Activated T-cell treated with anti-CD3 and anti-CD28 coated beads, Interleukin-2, amount 50 U/mL, for 72 hours (primary cell): ENCODE data around the gene PPTC7. TPM values are rescaled to one million over a fixed set of nuclear protein-coding genes. Genes with fewer than 3 reads are reported as not detected.
A peak's percentile ranks its signal among the peaks of the same experiment; 100 is the strongest.
"Not testable (repeated sequence)": the region's sequence is repeated elsewhere in the genome, so short reads cannot be mapped to it uniquely, and the experiment has no call there.

ENCODE experiments used
- ATAC-seq, 2 donors: fragments of 150-1000 bp; cut with Tn5 transposase; replicated peaks in 1 of 2; 2 replicates each; pipeline ENCODE4 v1.10.0; 2021; ENCODE audit warnings: moderate library complexity in 2 of 2, mild to moderate bottlenecking in 1 of 2
- DNase-seq, 2 donors: peaks; one replicate each; pipeline ENCODE4 v3.0.0; 2021 to 2022; ENCODE audit warnings: mixed read lengths in 1 of 2
- H3K27ac Mint-ChIP-seq: one replicate; pipeline ENCODE4 v1.8.0; 2022; ENCODE audit warnings: mild to moderate bottlenecking, moderate library complexity, mixed read lengths
- H3K27me3 Mint-ChIP-seq: one replicate; pipeline ENCODE4 v1.8.0; 2022; ENCODE audit warnings: low read depth, mixed read lengths
- H3K36me3 Mint-ChIP-seq, 2 donors: one replicate each; pipeline ENCODE4 v1.8.0; 2022; ENCODE audit warnings: mixed read lengths in 2 of 2, mild to moderate bottlenecking in 1 of 2; ENCODE audit not compliant: insufficient read depth in 2 of 2
- H3K4me1 Mint-ChIP-seq: one replicate; pipeline ENCODE4 v1.8.0; 2022; ENCODE audit warnings: low read depth, mixed read lengths
- H3K4me3 Mint-ChIP-seq, 2 donors: one replicate each; pipeline ENCODE4 v1.8.0; 2022; ENCODE audit warnings: mild to moderate bottlenecking in 2 of 2, mixed read lengths in 2 of 2, moderate library complexity in 2 of 2
- H3K9me3 Mint-ChIP-seq, 2 donors: one replicate each; pipeline ENCODE4 v1.8.0; 2022; ENCODE audit warnings: mixed read lengths in 2 of 2
- total RNA-seq, 2 donors: library from RNA; stranded (reverse); gene quantifications; one replicate each; pipeline ENCODE4 v1.2.3, GENCODE V29; 2022

PPTC7 gene
- total RNA-seq, 2 donors from 2014 or later = 42.6 to 42.9 TPM

DNA sequence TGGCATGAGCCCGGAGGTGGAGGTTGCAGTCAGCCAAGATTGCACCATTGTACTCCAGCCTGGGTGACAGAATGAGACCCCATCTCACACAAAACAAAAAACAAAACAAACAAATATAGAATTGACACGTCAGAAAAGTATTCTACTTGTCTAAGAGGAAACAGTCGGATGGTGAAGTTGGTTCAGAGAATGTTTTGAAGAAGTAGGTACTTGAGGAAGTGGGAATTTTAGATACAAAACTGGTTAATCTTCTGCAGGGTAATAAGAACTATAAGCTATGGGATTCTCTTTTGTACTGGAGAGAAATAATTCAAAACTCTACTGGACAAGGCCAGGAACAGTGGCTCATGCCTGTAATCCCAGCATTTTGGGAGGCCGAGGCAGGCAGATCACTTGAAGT lies 16.2 kb upstream of the PPTC7 start:
- no peak overlapping the region for H3K27ac Mint-ChIP-seq
- H3K36me3 Mint-ChIP-seq = no peaks in the 10 kb centered on the region

DNA sequence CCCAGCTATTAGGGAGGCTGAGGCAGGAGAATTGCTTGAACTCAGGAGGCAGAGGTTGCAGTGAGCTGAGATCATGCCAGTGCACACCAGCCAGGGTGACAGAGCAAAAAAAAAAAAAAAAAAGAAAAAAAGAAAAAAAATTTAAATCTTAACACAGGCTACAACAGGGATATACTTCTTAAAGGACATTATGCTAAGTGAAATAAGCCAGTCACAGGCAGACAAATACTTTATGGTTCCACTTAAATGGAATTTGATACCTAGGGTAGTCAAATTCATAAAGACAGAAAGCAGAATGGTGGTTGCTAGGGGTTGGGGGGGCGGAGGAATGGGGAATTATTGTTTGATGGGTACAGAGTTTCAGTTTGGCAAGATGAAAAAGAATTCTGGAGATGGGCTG lies 14.8 kb upstream of the PPTC7 start:
- Mint-ChIP-seq H3K4me3 (no peak overlapping the region), H3K27me3 (no peaks in the 10 kb centered on the region), H3K36me3 (no peaks in the 10 kb centered on the region)

More for the DNA sequence above, 16.2 kb upstream of the PPTC7 start:
- Mint-ChIP-seq H3K4me3 (no peak overlapping the region), H3K27me3 (no peaks in the 10 kb centered on the region), H3K4me1 (peaks cover 5% of the 10 kb centered on the region), H3K9me3 (no peaks in the 10 kb centered on the region)
- ATAC-seq (no peak), DNase-seq (no peak)

DNA sequence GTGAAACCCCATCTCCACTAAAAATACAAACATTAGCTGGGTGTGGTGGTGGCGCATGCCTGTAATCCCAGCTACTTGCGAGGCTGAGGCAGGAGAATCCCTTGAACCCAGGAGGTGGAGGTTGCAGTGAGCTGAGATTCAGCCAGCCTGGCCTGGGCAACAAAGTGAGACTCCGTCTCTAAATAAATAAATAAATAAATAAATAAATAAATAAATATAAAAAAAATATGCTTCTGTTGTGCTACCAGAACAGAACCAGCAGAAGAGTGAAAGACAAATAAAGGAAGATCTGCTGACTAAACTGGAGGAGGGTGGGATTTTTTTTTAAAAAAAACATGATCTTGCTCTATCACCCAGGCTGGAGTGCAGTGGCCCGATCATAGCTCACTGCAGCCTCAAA lies 9.8 kb upstream of the PPTC7 start:
- peaks cover 23% of the 10 kb centered on the region for H3K4me1 Mint-ChIP-seq
- not testable (repeated sequence) for H3K27me3 Mint-ChIP-seq, DNase-seq, ATAC-seq, H3K27ac Mint-ChIP-seq, H3K4me3 Mint-ChIP-seq, H3K36me3 Mint-ChIP-seq, H3K9me3 Mint-ChIP-seq

More for the DNA sequence above, 14.8 kb upstream of the PPTC7 start:
- DNase-seq (no peak), ATAC-seq (no peak)
- Mint-ChIP-seq H3K4me1 (peaks cover 5% of the 10 kb centered on the region), H3K27ac (no peak overlapping the region), H3K9me3 (no peaks in the 10 kb centered on the region)

DNA sequence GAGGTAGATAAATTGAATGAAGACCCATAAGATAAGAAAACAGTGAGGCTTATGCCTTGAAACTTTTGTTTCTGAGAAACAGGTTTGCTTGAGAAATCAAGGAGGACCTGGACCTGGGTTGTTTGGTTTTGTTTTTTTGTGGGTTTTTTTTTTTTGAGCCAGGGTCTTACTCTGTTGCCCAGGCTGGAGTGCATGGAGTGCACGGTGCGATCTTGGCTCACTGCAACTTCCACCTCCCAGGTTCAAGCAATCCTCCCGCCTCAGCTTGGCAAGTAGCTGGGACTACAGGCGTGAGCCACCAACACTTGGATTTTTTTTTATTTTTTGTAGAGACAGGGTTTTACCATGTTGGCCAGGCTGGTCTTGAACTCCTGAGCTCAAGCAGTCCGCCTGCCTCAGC lies 9.0 kb upstream of the PPTC7 start:
- ATAC-seq = no peak
- Mint-ChIP-seq H3K36me3 (no peaks in the 10 kb centered on the region), H3K27ac (no peak overlapping the region), H3K27me3 (no peaks in the 10 kb centered on the region), H3K9me3 (no peaks in the 10 kb centered on the region), H3K4me1 (peaks cover 23% of the 10 kb centered on the region), H3K4me3 (no peak overlapping the region)
- no peak for DNase-seq

DNA sequence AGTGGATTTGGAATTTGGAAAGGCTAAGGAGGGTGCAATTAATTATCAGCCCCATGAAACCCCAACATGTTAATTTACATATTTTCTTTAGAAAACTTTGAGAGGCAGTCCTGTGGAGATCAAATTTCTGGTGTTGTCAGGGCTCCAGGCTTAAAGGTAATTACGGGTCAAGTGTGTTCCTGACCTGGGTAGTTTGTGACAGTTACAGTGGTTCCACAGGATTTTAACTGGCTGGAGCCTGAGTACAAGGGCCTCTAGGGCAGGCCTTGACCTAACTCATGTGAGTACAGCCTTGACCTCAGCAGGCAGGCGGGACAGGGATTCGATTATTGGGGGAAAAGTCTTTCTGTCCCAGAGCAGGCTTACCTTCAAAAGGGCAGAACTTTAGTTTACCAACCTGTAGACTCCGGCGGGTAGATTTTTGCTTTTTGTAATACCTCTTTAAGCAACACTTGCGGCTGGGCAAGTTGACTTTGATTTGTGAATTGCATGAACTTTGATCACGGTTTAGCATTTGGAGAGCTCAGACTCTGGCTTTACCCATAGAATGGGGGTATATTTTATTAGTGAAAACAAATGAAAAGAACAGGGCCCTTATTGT lies 8.4 kb upstream of the PPTC7 start:
- Mint-ChIP-seq H3K36me3 (no peaks in the 10 kb centered on the region), H3K4me1 (peaks cover 26% of the 10 kb centered on the region), H3K27ac (peak overlapping the region; percentile 90), H3K4me3 (peak overlapping the region; percentile 57 to 71), H3K9me3 (no peaks in the 10 kb centered on the region), H3K27me3 (no peaks in the 10 kb centered on the region)
- no peak for DNase-seq
- ATAC-seq = no peak

DNA sequence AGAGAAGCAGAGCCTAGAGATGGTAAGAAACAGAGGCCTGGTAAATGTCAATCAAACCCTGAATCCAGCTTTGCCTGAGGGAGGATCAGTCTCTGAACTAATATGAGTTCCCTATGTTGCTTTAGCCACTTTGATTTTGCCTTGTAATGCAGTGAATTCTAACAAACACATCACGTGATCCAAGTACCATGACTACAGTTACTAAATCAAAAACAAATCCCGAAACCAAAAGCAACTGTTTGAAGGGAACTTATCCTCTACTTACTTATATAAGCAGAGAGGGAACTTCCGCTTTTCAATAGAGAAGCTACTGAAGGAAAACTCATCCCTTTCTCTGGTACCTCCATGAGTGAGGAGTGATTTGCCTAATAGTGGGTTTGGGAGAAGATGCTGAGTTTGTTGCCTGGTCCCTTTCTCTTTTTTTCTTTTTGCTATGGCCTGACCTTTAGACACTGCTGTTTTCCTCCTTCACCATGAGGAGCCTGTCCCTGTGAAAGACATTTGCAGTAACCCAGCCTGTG lies 7.7 kb upstream of the PPTC7 start:
- DNase-seq = no peak
- Mint-ChIP-seq H3K4me3 (peak overlapping the region; percentile 57 to 71), H3K27me3 (no peaks in the 10 kb centered on the region), H3K9me3 (no peaks in the 10 kb centered on the region), H3K27ac (peak overlapping the region; percentile 90), H3K4me1 (peaks cover 31% of the 10 kb centered on the region), H3K36me3 (no peaks in the 10 kb centered on the region)
- peak; percentile 92 to 93 for ATAC-seq

DNA sequence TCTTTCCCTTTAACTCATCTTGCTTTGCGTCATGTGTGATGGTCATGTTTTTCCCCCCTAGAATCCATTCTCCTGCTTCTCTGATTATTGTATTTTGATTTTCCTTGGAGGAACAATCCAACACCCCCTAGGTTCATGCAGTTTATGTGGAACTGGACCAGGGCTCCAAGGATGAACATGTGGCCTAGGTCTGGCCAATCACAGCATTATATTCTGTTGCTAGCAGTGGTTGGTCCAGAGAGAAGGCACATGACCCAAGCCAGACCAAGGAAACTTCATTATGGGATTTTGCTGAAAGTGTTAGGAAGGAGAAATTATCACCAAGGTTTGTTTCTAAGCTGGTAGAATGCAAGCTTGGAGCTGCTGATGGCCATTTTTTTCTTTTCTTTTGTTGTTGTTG lies 6.9 kb upstream of the PPTC7 start:
- H3K4me1 Mint-ChIP-seq = peaks cover 39% of the 10 kb centered on the region
- no peaks in the 10 kb centered on the region for H3K36me3 Mint-ChIP-seq
- no peaks in the 10 kb centered on the region for H3K9me3 Mint-ChIP-seq
- H3K27me3 Mint-ChIP-seq = no peaks in the 10 kb centered on the region
- peak overlapping the region; percentile 57 to 71 for H3K4me3 Mint-ChIP-seq
- H3K27ac Mint-ChIP-seq = peak overlapping the region; percentile 90
- no peak for DNase-seq
- ATAC-seq = no peak

DNA sequence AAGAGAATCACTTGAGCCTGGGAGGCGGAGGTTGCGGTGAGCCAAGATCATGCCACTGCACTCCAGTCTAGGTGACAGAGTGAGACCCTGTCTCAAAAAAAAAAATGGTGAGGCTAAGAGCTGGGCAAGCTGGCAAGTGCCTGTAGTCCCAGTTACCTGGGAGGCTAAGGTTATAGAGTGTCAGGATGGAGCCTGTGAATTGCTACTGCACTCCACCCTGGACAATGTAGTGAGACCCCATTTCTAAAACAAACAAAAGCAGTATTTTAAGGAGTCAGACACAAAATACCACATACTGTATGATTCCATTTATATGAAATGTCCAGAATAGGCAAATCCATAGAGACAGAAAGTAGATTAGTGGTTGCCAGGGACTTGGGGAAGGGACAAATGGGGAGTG lies 4.0 kb upstream of the PPTC7 start:
- H3K27me3 Mint-ChIP-seq, H3K4me3 Mint-ChIP-seq, H3K9me3 Mint-ChIP-seq, H3K36me3 Mint-ChIP-seq, DNase-seq, ATAC-seq, H3K27ac Mint-ChIP-seq: not testable (repeated sequence)
- H3K4me1 Mint-ChIP-seq = peaks cover 57% of the 10 kb centered on the region

DNA sequence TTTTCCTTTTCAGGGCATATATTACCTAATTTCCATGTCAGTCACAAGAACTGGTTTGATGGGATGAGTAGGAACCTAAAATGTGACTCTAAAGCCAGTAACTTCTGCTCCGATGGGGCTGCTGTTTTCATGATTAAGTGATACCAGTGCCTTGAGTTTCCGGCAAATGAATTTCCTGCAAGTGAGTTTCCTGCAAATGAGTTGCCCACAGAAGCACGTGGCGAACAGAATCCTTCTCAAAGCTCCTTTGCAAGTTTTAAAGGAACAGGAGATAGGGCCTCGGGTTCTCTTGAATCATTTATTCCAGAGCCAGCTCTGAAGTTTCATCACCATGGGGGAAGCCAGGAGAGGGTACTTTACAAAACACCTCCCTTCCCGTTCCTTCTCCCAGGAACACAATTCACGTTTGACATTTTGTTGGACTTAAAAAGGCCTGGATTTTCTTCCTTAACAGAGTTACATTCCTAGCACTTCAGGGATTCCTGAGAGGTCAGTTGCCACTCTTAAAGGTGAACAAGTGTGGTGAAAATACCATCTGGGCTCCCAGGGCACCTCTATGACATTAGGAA lies 2.2 kb upstream of the PPTC7 start:
- ATAC-seq (no peak), DNase-seq (peak; percentile 39 to 45)
- H3K36me3 Mint-ChIP-seq = peaks cover 4 to 5% of the 10 kb centered on the region in 2 donors
- H3K9me3 Mint-ChIP-seq = no peaks in the 10 kb centered on the region
- peak overlapping the region; percentile 82 to 98 for H3K4me3 Mint-ChIP-seq
- peaks cover 53% of the 10 kb centered on the region for H3K4me1 Mint-ChIP-seq
- no peaks in the 10 kb centered on the region for H3K27me3 Mint-ChIP-seq
- H3K27ac Mint-ChIP-seq = peak overlapping the region; percentile 99

DNA sequence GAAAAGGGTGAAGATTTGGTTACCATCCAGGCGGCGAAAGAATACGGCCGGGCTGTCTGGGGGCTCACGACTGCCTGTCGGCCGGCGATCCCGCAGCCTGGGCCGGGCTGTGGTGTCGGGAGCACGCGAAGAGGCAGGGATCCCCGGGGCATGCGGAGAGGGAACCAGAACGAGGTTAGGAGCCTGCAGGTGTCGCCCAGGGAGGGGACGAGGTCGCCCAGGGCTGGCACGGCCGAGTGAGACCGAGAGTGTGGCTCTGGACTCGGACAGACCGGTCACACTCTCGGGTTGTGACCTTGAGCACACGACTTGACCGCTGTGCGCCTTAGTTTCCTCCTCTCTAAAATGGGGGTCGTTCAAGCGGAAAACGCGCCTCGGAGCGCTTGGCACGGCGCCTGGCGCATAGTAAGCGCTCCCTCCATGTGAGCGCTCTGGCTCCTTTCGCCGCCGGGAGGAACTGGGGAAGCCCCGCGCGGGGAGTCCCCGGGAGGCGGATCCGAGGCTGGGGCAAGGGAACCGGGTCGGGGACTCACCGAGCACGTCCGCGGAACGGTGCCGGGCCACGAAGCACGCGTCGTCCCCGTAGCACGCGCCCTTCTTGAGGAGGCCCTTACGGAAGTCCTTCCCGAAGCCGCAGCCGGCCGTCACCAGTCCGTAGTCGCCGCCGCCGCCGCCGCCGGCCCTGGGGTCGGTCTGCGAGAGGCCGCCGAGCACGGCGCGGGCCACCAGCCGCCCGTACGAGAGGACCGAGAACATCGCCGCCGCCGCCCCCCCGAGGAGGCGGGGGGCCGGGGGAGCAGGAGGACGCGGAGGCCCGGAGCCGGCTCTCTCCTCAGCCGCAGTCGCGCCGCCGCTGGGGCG lies 612 bp downstream of the PPTC7 start:
- ATAC-seq = peak; percentile 21 to 22
- Mint-ChIP-seq H3K9me3 (no peaks in the 10 kb centered on the region), H3K4me3 (peak overlapping the region; percentile 79 to 96), H3K27ac (peak overlapping the region; percentile 91), H3K27me3 (no peaks in the 10 kb centered on the region), H3K4me1 (peaks cover 76% of the 10 kb centered on the region), H3K36me3 (peaks cover 5 to 6% of the 10 kb centered on the region in 2 donors)
- peak; percentile 82 to 83 for DNase-seq

DNA sequence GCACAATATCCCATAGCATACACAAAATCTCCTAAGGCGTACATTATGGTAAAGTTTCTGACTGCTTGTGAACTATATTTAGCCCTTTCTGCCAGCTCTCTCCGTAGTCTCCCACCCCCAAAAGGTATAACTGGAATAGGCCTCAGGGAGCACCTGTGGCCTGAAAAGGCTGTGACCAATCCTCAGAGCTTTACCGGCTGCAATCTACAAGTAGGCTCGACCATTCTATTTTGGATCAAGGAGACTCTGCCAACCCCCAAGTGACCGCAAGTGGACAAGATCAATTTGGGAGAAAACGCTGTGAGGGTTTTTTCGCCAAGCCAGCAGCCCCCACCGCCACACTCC lies 1.2 kb downstream of the PPTC7 start:
- Mint-ChIP-seq H3K9me3 (no peaks in the 10 kb centered on the region), H3K4me3 (peak overlapping the region; percentile 79 to 96), H3K27ac (peak overlapping the region; percentile 91), H3K36me3 (peaks cover 5 to 6% of the 10 kb centered on the region in 2 donors), H3K4me1 (peaks cover 80% of the 10 kb centered on the region), H3K27me3 (no peaks in the 10 kb centered on the region)
- ATAC-seq = no peak
- DNase-seq = no peak

DNA sequence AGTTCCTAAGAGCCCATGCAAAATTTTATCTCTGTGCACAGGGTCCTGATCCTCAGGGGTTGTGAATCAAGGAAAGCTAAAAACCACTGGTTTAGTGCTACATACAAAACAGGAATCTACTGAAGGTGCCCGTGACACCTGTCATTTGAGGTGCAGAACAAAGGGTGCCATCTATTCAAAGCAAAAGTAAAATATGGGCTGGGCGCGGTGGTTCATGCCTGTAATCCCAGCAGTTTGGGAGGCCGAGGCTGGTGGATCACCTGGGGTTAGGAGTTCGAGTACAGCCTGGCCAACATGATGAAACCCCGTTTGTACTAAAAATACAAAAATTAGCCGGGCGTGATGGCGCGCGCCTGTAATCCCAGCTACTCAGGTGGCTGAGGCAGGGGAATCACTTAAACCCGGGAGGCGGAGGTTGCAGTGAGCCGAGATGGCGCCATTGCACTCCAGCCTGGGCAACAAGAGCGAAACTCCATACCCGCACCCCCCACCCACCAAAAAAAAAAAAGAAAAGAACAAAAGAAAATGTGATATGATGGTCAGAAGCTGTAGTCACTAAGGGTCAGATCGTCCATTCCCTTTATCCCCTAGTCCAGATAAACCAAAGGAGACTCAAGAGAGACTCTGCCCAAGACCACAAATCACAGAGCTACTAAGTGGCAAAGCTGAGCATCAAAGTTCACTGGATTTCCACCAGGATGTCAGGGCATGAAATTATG lies 3.4 kb downstream of the PPTC7 start:
- no peaks in the 10 kb centered on the region for H3K9me3 Mint-ChIP-seq
- peak in 1 of 2 donors; percentile 20 for DNase-seq

More for the DNA sequence above, 3.4 kb downstream of the PPTC7 start:
- peak overlapping the region; percentile 79 to 96 for H3K4me3 Mint-ChIP-seq
- peaks cover 5 to 6% of the 10 kb centered on the region in 2 donors for H3K36me3 Mint-ChIP-seq
- H3K4me1 Mint-ChIP-seq = peaks cover 83% of the 10 kb centered on the region
- peak overlapping the region; percentile 94 for H3K27ac Mint-ChIP-seq
- H3K27me3 Mint-ChIP-seq = no peaks in the 10 kb centered on the region
- no peak for ATAC-seq
